Measurements from ENCODE around the gene CAMTA1.

Gene CAMTA1

DNA sequence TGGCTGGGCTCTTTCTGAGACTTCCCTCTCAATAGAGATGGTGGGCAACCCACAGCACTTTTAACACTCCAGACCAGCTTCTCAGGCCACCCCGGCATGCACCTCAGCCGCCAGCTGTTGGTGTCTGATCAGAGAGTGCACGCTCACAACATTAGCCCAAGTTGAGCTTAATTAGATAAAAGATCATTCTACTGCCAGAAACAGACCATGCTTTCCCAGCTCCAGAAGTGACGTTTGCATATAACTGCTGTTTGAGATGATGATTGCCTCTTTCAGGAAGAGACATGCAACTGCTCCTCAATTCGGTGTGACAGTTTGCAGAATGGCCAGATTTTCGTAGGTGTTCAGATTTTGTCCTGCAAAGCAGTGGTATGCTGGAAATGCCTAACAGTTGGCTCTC is 700.6 kb downstream of the CAMTA1 start (continued):
- TF ChIP-seq, protein P1, sequence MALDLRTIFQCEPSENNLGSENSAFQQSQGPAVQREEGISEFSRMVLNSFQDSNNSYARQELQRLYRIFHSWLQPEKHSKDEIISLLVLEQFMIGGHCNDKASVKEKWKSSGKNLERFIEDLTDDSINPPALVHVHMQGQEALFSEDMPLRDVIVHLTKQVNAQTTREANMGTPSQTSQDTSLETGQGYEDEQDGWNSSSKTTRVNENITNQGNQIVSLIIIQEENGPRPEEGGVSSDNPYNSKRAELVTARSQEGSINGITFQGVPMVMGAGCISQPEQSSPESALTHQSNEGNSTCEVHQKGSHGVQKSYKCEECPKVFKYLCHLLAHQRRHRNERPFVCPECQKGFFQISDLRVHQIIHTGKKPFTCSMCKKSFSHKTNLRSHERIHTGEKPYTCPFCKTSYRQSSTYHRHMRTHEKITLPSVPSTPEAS (tag by site-specific recombination; IDR thresholded peaks at IDR 0.05): no peak

DNA sequence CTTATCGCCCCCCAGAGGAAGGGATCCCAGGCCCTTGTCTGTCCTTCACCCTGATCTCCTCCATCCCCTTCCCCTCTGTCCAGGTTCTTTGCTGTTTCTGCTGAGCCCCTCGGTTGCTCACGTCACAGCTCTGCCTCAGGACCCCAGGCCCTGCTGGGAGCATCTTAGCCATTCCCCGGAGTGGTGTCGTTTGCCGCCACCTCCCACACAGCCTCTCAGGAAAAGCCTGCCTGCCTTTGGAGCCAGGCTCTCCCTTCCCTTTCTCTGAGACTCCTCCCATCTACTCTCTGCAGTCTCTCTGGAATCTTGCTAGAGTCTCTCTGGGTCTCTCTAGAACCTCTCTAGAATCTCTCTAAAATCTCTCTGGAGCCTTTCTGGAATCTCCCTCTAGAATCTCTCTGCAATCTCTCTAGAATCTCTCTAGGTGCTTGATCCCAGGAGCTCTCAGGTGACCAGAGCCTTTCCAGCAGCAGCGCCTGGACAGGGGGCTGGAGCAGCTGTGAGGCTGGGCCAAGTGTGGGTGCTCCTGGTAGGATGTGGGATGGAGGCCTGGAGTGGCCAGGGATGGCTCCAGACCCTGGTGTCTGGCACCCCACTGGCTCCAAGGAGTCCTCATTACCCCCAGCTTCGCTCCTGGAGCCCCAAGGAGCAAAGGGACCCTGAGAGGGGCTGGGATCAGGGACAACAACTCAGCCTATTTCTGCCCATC is 702.7 kb downstream of the CAMTA1 start:
- TF ChIP-seq ZBTB6 (tag by site-specific recombination; IDR thresholded peaks at IDR 0.05): peak; percentile 47; the same call in 1 of the 2 replicates
- no peak for TF ChIP-seq ZSCAN16 (tag by site-specific recombination; IDR thresholded peaks at IDR 0.05)
- Histone ChIP-seq H3K9me3 (ENCODE audit: control insufficient read depth, insufficient read depth, low read depth, low read length) (no peaks in the 10 kb centered on the region), H3K36me3 (ENCODE audit: control insufficient read depth in 2 of 2, insufficient read depth in 1 of 2, low read length in 2 of 2) (no peaks in the 10 kb centered on the region), H3K4me1 (ENCODE audit: control insufficient read depth, insufficient read depth, low read length) (no peaks in the 10 kb centered on the region), H3K4me3 (ENCODE audit: low read depth, low read length) (no peak overlapping the region), H3K27ac (ENCODE audit: extremely low read depth, low read depth, low read length) (no peak overlapping the region)
- POLR2A ChIA-PET: no interaction called here
- CTCF ChIA-PET: no interaction called here

DNA sequence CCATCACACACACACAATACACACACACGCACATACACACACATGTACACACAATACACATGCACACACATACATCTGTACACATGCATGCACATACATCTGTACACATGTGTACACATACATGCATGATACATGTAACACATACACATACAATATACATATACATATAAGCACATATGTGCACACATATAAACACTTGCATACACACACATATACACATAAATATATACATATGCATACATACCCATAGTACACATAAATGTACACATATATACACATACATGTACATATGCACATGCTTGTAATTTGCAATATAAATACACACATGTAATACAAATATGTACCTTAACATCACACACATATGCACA is 703.2 kb downstream of the CAMTA1 start:
- ChIA-PET CTCF (no interaction called here), POLR2A (no interaction called here)
- H3K9me3 ChIP-seq (ENCODE audit: control insufficient read depth, insufficient read depth, low read depth, low read length): no peaks in the 10 kb centered on the region
- H3K4me3 ChIP-seq (ENCODE audit: low read depth, low read length): no peak overlapping the region
- H3K36me3 ChIP-seq (ENCODE audit: control insufficient read depth in 2 of 2, insufficient read depth in 1 of 2, low read length in 2 of 2): no peaks in the 10 kb centered on the region
- no peaks in the 10 kb centered on the region for H3K4me1 ChIP-seq (ENCODE audit: control insufficient read depth, insufficient read depth, low read length)
- no peak for TF ChIP-seq GLI4 (tag by site-specific recombination; IDR thresholded peaks at IDR 0.05)
- TF ChIP-seq ZNF488 (tag by site-specific recombination; IDR thresholded peaks at IDR 0.05): no peak
- TF ChIP-seq ATF2 (tag by site-specific recombination; IDR thresholded peaks at IDR 0.05; ENCODE audit: low read depth): no peak
- TF ChIP-seq ZFP3 (tag by site-specific recombination; IDR thresholded peaks at IDR 0.05; ENCODE audit: low read depth): no peak
- TF ChIP-seq, protein P1 (tag by site-specific recombination; IDR thresholded peaks at IDR 0.05): no peak
- TF ChIP-seq ZNF585B (tag by site-specific recombination; IDR thresholded peaks at IDR 0.05): no peak
- TF ChIP-seq PRDM1 (tag by site-specific recombination; IDR thresholded peaks at IDR 0.05): no peak
- no peak for TF ChIP-seq PRDM10 (tag by site-specific recombination; IDR thresholded peaks at IDR 0.05)
- H3K27ac ChIP-seq (ENCODE audit: extremely low read depth, low read depth, low read length): no peak overlapping the region

All from HEK293 (cell line).